ENCODE data around the gene OLFM2.
"Not testable (repeated sequence)": the region's sequence is repeated elsewhere in the genome, so short reads cannot be mapped to it uniquely, and the experiment has no call there.

Gene OLFM2

DNA sequence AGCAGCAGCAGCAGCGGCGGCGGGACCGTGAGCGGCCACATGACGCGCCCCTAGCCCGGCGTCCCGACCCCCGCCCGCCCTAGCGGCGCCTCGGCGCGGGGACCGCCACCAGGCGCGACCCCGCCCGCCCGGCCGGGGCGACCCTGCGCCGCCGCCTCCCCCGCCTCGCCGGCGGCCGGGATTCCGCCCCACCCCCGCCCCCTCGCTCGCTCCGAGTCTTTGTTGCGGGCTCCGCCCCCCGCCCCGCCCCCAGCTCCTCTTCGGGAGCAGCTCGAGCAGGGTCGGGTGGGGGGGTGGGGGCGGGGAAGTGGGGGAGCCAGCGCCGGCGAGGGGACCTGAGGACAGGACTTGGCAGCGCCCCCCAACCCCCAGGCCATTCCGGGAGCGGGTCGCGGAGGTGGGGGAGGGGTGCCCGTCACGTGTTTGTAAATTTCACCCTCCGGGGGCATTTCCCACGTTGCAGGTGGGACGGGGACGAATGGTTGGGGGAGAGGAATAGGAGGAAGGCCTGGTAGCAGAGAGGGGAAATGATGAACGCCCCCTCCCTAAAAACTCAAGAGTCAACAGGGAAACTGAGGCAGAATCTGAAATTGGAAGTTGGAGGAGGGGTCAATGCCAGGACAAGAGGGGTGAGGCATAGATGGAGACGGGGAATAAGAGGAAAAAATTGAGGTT is at the start of gene OLFM2:
OLFM2 (minus strand) TSS at position 190 of the 675 bp plus-strand sequence; CDS start at position 41, 149 bp downstream.
- DNase-seq: no peak

DNA sequence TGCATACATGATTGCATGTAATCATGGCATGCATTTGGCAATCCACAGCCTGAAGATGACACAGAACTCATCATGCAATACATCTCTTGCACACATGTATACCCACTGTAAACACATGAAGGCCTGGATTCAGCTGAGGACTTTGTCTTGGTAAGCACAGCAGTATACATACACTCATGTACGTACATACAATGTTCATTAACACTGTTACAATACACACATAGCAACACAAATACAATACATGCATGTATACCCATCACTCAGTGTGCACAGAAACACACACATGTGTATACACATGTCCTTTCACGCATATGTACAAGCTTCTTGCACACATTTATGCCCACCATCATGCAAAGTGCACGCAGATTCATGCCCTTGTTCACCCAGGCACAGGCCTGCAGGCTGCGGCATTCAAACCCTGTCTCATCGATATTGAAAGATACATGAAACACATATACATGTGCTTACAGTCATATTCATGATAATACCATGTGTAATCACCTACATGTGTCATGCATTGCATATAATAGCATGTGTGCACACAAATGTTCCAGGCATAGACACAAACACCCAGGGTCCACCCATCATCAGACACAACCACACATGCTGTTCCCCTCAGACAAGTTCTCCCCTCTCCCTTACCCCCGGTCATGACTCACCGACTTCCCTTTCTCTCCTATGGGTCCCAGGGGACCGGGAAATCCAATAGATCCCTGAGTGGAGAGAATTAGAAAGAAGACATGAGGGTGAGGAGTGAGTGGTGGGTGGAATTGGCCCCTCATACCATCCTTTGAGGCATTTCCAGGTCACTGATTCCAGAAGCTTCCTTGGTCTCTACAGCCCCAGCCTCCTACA is 45.3 kb upstream of the OLFM2 start:
- DNase-seq: no peak

DNA sequence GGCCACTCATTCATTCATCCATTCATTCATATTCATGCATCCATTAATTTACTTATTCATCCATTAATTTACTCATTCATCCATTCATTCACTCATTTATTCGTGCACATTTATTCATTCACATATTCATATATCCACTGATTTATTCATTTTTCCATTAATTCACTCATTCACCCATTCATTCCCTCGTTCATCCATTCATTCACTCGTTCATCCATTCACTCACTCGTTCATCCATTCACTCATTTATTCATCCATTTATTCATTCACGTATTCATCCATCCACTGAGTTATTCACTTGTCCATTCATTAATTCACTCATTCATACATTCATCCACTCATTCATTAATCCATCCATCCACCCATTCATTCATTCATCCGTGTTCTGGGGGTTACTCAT is 35.8 kb upstream of the OLFM2 start:
- DNase-seq: no peak

DNA sequence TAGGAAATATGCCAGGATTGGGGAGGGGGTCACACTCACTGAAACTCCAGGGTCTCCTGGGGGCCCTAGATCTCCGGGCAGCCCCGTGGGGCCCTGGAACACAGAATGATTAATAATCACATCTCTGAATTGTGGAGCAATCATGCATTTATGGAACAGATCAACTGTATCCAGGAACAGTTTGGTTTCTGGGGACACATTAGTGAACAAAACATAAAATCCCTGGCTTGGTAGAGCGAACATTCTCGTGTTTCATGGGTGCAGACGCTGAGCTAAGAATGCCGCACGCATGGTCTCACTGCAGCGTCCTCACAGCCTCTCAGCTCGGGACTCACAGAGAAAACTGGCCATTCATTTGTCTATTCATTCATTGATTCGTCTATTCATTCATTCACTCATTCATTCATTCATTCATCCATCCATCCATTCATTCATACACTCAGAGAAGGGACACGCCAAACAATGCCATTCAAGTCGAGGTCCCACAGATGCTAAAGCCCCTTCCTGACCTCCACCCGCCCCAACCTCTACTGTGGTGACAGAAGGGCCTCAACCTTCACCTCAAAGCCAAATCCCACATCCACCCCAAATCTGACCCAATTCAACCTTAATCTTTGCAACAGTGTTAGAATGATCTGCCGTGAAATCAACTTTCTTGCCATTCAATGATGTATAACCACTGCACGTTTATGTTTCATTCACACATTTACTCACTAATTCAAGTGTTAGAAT is 35.0 kb upstream of the OLFM2 start:
- no peak for DNase-seq

DNA sequence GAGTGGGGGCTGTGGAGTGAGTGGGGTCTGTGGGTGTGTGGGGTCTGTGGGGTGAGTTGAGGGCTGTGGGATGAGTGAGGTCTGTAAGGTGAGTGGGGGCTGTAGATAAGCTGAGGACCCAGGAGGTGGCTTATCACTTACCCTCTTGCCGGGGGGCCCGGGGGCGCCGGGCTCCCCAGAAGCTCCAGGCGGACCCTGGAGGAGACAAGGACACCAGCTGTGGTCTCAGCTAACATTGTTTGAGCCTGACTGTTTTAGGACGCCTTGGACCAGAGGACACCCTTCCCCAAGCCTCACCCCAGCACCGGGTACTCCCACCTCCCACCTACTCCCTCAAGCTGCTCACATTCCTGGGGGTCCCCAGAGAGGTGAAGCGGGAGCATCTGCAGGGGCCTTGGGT is 34.2 kb upstream of the OLFM2 start:
- no peak for DNase-seq

DNA sequence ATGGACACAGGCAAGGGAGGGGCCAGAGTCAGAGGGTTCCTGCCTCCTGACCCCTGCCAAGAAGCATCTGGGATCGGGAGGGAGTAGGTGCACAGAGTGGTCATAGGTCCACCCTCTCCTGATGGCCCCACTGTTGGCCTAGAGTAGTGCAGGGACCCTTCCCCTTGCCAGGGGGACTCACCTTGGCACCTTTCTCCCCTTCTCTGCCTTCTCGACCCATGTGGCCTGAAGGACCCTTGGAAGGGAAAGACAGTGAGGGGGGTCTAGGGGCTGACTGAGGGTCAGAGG is 33.3 kb upstream of the OLFM2 start:
- no peak for DNase-seq

DNA sequence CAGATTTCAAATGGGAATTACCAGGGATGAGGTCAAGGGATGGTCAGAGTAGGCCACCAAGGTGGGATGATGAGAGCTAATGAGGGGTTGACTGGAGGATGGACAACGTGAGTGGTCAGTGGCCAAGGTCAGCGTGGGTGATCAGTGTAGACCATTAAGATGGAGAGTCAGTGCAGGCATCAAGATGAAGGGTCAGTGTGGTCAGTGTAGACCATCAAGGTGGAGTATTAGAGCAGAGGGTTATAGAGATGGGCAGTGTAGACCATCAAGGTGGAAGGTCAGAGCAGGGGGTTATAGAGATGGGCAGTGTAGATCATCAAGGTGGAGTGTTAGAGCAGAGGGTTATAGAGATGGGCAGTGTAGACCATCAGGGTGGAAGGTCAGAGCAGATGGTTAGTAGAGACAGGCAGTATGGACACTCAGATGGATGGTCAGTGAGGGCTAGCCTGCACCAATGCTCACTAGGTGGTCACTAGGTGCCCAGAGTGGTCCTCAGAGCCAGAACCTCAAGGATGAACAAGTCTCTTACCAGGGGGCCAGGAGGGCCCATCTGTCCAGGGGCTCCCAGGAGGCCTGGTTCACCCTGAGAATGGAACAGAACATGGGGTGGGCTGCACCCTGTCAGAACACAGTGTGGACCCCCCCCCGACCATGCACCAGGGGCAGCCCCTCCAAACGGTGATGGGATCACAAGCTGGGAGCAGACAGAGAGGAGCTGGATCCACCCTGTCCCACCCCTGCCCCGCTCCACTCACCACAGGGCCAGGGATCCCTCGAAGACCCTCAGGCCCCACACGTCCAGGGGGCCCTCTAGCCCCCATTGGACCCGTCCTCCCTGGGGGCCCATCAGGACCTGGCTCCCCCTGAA is 32.7 kb upstream of the OLFM2 start:
- DNase-seq: no peak

DNA sequence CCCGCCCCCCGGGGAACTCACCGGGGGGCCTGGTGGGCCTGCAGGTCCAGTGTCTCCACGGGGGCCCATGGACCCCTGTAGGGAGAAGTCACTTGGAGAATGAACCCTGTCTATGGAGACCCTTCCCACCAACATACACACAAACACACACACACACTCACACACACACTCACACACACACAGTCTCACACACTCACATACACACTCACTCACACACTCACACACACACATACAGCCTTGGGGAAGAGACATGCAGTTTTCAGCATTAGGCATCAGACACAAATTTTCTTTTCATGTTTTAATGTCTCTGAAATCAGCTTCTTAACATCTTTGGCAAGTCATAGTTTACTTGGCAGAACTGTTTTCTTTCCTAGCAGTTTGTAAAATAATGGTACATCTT is 31.0 kb upstream of the OLFM2 start:
- no peak for DNase-seq

DNA sequence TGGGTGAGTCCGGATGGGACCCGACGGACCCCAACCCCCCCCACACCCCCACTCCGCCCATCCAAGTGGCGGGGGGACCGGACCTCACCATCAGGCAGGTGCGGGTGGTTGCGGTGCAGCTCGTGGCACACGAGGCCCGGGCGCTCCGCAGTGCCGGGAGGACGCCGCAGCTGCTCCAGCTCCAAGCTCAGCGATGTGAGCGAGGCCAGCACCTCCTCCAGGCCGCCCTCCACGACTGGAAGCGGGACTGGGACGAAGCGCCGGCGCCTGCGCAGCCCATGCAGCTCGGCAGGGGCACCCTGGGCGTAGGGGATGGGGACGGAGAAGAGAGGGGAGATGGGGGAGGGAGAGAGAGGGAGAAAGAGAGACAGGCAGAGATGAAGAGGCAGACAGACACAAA is 30.1 kb upstream of the OLFM2 start:
- no peak for DNase-seq

DNA sequence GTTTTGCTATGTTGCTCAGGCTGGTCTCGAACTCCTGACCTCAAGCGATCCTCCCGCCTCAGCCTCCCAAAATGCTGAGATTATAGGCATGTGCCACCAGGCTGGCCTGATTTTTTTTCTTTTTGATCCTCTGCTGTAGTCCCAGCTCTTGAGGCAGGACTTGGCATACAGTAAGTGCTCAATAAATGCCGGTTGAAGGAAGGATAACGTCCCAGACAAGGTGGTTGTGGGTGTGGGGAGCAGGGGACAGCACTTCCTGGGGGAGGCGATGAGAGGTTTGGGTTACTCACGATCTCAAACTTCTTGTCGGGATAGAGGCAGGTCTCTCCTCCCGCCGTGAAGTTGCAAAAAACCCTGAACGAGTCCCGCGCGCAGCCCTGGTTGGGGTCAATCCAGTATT is 29.7 kb upstream of the OLFM2 start:
- DNase-seq: no peak

DNA sequence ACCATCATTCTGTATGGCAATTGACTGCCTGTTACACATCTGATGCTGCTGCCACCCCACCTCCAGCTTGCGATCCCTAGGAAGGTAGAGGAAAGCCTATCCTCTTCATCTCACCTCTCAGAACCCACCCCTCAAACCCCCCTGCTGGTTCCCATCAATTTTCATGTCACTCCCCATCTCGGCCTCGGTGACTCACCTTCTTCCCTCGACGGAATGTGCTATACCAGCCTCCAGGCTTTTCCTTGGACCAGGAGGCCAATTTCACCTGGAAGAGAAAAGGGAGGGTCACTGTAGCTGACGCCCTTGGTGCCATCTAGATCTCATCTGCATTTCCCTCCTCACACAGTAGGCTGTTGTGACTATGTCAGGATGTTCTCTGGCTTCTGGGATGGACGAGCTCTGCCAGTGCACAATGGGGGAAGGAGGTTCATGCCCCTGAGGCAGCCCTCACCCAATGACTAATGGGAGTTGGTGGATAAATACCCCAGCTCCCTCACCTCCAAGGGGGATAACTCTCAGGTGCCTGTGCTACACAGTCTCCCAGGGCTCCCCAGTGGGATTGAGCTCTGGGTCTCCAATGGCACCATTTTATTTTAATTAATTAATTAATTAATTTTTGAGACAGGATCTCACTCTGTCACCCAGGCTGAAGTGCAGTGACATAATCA is 26.4 kb upstream of the OLFM2 start:
- no peak for DNase-seq

DNA sequence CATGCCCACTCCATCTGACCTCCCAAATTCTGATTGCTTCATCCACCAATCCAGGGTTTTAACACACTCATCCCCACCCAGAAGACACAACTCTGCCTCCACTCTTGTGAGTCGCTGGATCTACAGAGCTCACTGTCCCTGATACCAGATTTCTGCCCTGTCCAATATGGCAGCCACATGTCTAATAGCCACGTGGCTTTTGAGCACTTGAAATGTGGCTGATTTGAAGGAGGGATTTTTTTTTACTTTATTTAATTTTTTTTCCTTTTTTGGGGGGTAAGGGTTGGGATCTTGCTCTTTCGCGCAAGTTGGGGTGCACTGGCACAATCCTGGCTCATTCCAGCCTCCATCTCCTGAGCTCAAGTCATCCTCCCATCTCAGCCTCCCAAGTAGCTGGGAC is 24.8 kb upstream of the OLFM2 start:
- no peak for DNase-seq

DNA sequence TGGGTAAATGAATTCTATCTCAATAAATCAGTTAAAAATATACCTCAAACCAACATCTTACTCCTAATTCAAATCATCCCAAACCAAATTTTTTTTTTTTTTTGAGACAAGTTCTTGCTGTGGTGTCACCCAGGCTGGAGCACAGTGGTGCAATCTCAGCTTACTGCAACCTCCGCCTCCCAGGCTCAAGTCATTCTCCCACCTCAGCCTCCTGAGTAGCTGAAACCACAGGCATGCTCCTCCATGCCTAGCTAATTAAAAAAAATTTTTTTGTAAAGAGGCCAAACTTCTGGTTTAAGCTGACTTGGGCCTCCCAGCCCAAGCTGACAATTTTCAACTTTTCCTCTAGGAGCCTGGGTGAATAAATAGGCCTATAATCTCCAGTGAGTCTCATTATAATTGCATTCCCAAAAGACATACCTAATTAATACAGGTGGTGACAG is 22.1 kb upstream of the OLFM2 start:
- no peak for DNase-seq

DNA sequence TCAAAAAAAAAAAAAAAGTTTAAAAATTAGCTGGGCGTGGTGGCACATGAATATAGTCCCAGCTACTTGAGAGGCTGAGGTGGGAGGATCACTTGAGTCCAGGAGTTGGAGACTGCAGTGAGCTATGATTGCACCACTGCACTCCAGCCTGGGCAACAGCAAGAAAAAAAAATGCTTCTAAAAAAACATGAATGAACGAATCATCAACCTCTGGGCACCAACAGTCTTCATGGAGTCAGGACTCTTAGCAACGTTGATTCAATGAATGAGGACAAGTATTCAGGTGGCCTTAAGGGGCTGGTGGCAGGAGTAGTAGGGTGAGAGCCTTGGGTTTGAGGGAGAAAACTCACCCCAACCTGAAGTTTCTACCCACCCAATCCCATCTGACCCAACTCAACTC is 20.6 kb upstream of the OLFM2 start:
- DNase-seq: no peak

DNA sequence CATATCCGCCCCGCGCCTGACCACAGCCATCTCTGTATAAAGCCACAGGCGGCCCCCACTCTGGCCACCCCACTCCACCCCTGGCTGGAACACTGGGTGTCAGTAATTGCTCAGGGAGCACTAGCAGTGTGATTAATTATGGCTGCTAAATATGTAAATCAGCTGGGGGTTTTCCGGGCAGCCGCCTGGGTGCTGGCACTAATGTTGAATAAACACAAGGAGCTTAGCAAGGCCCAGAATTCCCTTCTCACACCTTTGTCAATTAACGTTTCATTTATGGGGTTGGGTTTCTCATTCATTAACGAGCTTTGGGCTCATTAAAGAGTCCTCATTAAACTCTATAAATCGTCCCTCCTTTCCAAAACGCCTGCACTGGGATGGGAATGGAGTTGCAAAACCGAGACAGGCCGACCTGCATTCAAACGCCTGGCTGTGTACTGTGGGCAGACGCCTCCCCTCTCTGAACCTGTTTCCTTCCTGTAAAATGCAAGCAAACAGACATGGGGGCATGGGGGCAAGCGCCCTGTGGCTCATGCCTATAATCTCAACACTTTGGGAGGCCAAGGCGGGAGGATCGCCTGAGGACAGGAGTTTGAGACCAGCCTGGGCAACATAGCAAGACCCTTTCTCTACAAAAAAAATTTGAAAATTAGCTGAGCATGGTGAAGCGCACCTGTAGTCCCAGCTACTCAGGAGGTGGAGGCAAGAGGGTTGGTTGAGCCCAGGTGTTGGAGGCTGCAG is 17.7 kb upstream of the OLFM2 start:
- no peak for DNase-seq

DNA sequence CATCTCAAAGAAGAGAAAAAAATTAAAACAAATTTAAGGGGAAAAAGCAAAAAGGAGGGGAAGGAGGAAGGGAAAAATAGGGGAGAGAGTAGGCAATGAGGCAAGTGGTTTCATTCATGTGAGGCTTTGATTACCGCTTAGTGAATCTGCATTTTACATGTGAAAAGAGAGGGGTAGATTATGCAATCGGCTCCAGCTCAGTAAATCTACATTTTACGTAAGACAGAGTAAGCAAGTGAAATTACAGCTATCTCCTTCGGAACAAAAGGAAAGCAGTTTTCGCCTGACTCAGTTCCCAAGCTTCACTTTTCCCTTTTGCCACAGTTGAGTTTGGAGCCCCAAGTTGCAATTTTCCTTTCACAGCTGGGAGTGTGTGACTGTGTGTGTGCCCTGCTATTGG is 16.0 kb upstream of the OLFM2 start:
- no peak for DNase-seq

DNA sequence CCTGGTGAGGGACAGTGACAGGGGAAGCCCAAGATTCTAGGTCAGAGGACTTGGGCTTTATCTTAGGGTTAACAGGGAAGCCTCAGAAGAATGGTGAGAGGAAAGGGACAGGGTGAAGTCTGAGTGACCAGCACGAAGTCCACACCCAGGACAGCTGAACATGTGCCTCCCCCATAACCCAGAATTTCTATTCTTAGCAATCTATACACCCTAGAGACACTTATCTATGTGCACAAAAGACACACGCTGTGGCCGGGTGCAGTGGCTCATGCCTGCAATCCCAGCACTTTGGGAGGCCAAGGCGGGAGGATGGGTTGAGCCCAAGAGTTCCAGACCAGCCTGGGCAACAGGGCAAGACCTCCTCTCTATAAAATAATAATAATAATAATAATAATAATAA is 11.1 kb upstream of the OLFM2 start:
- no peak for DNase-seq

DNA sequence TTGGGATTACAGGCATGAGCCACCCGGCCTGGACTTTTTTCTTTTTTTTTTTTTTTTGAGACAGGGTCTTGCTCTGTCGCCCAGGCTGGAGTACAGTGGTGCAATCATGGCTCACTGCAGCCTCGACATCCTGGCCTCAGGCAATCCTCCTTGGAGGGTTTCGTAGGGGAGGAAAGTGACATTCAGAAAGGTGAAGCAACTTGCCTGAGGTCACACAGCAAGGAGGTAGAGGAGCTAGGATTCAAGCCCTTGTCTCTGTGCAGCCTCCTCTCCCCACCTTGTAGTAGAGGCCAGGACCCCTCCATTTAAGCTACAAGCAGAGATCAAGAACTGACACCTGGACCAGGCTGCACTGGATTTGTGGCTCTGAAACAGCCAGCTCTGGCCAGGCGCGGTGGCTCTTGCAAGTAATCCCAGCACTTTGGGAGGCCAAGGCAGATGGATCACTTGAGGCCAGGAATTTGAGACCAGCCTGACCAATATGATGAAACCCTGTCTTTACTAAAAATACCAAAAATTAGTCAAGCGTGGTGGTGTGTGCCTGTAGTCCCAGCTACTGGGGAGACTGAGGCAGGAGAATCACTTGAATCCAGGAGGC is 10.3 kb upstream of the OLFM2 start:
- not testable (repeated sequence) for DNase-seq

DNA sequence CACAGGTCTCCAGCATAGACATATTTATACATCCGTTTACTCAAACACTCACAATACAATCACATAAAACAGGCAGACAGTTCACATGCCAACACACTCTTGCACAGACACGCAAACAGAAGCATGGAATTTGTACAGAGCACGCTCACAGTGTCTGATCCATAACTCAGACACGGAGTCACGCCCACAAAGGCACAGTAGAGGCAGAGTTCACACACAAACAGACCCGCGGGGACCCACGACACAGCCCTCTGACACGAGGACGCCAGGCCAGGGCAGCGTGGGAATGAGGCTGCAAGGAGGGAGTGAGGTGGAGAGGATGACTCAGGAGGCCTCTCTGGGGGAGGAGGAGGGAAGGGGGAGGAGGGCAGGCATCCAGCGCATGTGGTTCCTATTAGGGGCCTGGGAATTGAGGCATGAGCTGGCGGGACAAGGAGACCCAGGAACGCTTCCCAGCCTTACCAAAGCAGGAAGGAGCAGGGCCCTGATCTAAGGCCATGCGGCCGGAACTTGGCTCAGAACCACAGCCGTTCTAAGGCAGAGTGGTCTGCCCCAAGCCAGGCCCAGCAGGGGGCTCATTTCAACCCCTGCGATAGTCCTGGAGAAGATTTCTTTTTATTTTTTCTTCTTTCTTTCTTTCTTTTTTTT is 9.1 kb upstream of the OLFM2 start:
- no peak for DNase-seq

DNA sequence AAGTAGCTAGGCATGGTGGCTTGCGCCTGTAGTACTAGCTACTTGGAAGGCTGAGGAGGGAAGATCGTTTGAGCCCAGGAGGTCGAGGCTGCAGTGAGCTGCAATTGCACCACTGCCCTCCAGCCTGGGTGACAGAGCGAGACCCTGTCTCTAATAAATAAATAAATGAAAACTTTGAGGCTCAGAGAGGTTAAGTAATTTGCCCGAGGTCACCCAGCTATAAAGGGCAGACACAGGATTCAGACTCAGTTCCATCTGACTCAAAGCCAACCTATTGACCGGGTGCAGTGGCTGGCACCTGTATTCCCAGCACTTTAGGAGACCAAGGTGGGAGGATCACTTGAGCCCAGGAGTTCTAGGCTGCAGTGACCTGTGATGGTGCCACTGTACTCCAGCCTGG is 7.4 kb upstream of the OLFM2 start:
- no peak for DNase-seq

DNA sequence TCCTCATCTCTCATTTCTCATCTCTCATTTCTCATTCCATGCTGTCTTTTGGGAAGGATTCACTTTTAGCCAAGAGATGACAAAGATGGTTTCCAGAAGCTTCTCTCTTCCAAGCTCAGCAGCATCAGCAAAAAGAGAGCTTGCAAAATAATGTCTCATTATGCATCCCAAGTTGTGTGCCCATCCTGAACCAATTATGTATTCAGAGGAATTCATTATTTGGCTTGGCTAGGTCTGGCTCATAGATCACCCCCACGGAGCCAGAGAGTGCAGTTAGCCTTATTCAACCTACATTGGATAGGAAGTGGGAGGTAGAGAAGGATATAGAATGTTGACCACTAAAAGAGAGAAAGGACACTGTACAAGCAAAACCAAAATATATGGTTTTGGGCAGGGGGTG is 5.4 kb upstream of the OLFM2 start:
- DNase-seq: no peak
